Pancreas (tissue), 10 donors: Measurements from ENCODE around the gene TMEM245. TPM values are rescaled to one million over a fixed set of nuclear protein-coding genes. Genes with fewer than 3 reads are reported as not detected.

ENCODE experiments used
- ATAC-seq, 4 donors: fragments of 200-7000 bp; cut with Tn5 transposase; one replicate each; pipeline versions ENCODE4 v1.8.0 to v1.9.1; 2020; ENCODE audit warnings: mild to moderate bottlenecking in 4 of 4, moderate library complexity in 4 of 4
- DNase-seq, 6 donors: peaks; one replicate each; pipeline ENCODE4 v3.0.0-alpha.2; 2020
- FAIRE-seq: peaks from 2 replicates; lab custom pipeline; 2012; peaks lifted over from hg19 to GRCh38; lab: Jason Lieb, UNC
- H3K27ac ChIP-seq, 4 donors: fragments of 200-600 bp; sonication (generic); 1 replicate in 3 of 4; 2 replicates in 1 of 4; pipeline versions ENCODE4 v1.5.0 to v1.8.0; 2020
- H3K27me3 ChIP-seq, 4 donors: fragments of 200-600 bp; one replicate each; pipeline ENCODE4 v1.8.0; 2021
- H3K36me3 ChIP-seq, 3 donors: fragments of 200-600 bp; sonication (generic) in 1 of 3; one replicate each; pipeline versions ENCODE4 v1.5.0 to v1.8.0; 2020 to 2021
- H3K4me1 ChIP-seq, 3 donors: fragments of 200-600 bp; one replicate each; pipeline ENCODE4 v1.8.0; 2021
- H3K4me3 ChIP-seq, 4 donors: fragments of 200-600 bp; sonication (generic) in 2 of 4; one replicate each; pipeline versions ENCODE4 v1.5.0 to v1.8.0; 2020 to 2021
- H3K9me3 ChIP-seq, 4 donors: fragments of 200-600 bp; one replicate each; pipeline ENCODE4 v1.8.0; 2021
- WGBS, 2 donors: extraction: QIAGEN DNeasy Blood & Tissue Kit; methylation state at CpG; one replicate each; pipeline ENCODE4 v1.1.7; 2013; 5-methylcytosine and 5-hydroxymethylcytosine counted together
- intact Hi-C, 3 donors: fragments of 100-400 bp; cut with DNase I; formaldehyde crosslinking; loops; one replicate each; pipeline versions ENCODE4 v1.11.1 to v1.14.2; 2022
- polyA plus RNA-seq, 2 donors: library from polyadenylated mRNA; stranded (reverse); fragments of 200-250 nt; gene quantifications; one replicate each; pipeline ENCODE4 v1.2.3, GENCODE V29; 2013
- total RNA-seq, 6 donors: library from RNA; stranded (reverse); fragmentation: NEBNext Ultra II Directional in 4 of 6; extraction: Animal tissue kit (Norgen Biotek cat#: 25700) in 4 of 6; gene quantifications; one replicate each; pipeline versions ENCODE4 v1.2.1 to v1.2.4, GENCODE V29; 2021 to 2023
- TF ChIP-seq, protein P1 (sequence below), 4 donors: fragments of 200-600 bp; sonication (generic) in 3 of 4; IDR thresholded peaks; one replicate each; pipeline versions ENCODE4 v1.5.0 to v1.8.0; 2021; ENCODE audit warnings: antibody characterized with exemption in 4 of 4
- donor health status: healthy with polysubstance abuse.
- donor health status: DM: no; HTN: no; CAD: no; lungs with moderate emphysema.
- donor health status: DM: no; HTN: no; CAD: no.
- donor health status: control.
- donor health status: control.
- donor health status: Bipolar disorder and iron deficiency.
- donor health status: DM: yes; HTN: yes; CAD: no.
- donor health status: DM: no; HTN: no; CAD: no.
- donor health status: DM: no; HTN: no; CAD: no.
- donor health status: DM: yes; HTN: yes; CAD: no.

Gene TMEM245
- total and polyA plus RNA-seq, 8 donors, result 4.9 to 34.1 (median 22.4) TPM

DNA sequence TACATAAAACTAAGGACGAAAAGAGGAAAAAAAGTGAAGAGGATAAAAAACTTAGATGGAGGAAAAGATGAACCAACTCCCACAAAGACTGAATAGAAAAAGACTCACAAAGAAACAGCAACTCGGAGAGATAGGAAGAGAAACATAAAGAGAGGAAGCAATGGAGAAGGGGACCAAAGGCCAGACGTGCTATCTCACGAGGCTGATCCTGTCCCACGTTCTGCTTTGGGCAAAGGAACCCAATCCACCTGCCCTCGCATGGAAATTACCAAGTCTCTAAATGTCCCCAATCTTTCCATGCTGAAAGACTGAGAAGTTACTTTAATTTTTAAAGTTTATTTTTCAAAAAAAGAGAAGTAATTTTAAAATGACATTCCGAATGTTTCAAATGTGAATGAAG lies 36.6 kb downstream of the TMEM245 start:
- H3K36me3 ChIP-seq, result peaks cover 0 to 34% (median 0%) of the 10 kb centered on the region in 3 donors
- ATAC-seq, result no peak

DNA sequence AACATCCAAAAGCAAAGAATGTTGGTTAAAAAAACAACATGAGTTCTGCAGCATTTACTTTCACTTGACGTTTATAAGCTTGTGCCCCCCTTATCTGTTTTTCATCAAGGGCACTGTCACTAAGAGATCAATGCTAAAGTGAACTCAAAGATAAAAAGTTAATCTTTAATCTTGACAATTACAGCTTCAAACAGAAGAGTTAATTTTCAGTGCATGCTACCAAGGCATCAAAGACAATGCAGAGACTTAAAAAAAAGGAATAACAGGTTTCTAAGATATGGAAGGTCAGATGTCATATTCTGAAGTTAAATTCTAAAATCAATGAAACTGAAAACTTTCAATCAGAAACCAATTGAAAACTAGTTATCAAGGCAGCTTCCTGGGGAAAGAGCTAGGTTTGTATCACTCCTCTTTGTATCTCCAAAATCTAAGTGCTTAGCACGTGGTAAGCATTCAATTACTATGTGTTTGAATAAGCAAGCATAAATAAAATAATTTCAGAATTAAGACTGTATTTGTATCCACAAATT lies 37.6 kb downstream of the TMEM245 start:
- Histone ChIP-seq H3K36me3 (peaks cover 0 to 24% (median 0%) of the 10 kb centered on the region in 3 donors), H3K9me3 (no peaks in the 10 kb centered on the region), H3K27me3 (no peaks in the 10 kb centered on the region), H3K27ac (no peak overlapping the region), H3K4me3 (no peak overlapping the region), H3K4me1 (peaks cover 0 to 5% (median 0%) of the 10 kb centered on the region in 3 donors)
- no peak for FAIRE-seq
- WGBS, 2 donors, result 16 to 20% methylated on average over 2 of the region's 2 CpGs
- intact Hi-C loops, result no loop called here
- no peak for DNase-seq
- TF ChIP-seq, protein P1, sequence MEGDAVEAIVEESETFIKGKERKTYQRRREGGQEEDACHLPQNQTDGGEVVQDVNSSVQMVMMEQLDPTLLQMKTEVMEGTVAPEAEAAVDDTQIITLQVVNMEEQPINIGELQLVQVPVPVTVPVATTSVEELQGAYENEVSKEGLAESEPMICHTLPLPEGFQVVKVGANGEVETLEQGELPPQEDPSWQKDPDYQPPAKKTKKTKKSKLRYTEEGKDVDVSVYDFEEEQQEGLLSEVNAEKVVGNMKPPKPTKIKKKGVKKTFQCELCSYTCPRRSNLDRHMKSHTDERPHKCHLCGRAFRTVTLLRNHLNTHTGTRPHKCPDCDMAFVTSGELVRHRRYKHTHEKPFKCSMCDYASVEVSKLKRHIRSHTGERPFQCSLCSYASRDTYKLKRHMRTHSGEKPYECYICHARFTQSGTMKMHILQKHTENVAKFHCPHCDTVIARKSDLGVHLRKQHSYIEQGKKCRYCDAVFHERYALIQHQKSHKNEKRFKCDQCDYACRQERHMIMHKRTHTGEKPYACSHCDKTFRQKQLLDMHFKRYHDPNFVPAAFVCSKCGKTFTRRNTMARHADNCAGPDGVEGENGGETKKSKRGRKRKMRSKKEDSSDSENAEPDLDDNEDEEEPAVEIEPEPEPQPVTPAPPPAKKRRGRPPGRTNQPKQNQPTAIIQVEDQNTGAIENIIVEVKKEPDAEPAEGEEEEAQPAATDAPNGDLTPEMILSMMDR (IDR thresholded peaks at IDR 0.05), result no peak
- ATAC-seq, result no peak

More for the DNA sequence above, 36.6 kb downstream of the TMEM245 start:
- Histone ChIP-seq H3K9me3 (no peaks in the 10 kb centered on the region), H3K27ac (no peak overlapping the region), H3K27me3 (no peaks in the 10 kb centered on the region), H3K4me3 (no peak overlapping the region), H3K4me1 (peaks cover 0 to 5% (median 0%) of the 10 kb centered on the region in 3 donors)
- FAIRE-seq (no peak), DNase-seq (no peak)
- intact Hi-C loops, result no loop called here
- 85 to 92% methylated on average over 7 of the region's 7 CpGs for WGBS, 2 donors
- TF ChIP-seq, protein P1 (IDR thresholded peaks at IDR 0.05), result no peak

- FAIRE-seq (no peak), DNase-seq (no peak), ATAC-seq (no peak)
- Histone ChIP-seq H3K27ac (no peak overlapping the region), H3K4me3 (no peak overlapping the region), H3K9me3 (no peaks in the 10 kb centered on the region), H3K27me3 (no peaks in the 10 kb centered on the region), H3K4me1 (peaks cover 0 to 8% (median 0%) of the 10 kb centered on the region in 3 donors), H3K36me3 (peaks cover 0 to 36% (median 4%) of the 10 kb centered on the region in 3 donors)
- WGBS, 2 donors, result 76 to 85% methylated on average over 7 of the region's 7 CpGs
- intact Hi-C loops, result no loop called here
- TF ChIP-seq, protein P1 (IDR thresholded peaks at IDR 0.05), result no peak
Measured at GRCh38 chr9:109074236-109074889, 45.4 kb downstream of the TMEM245 start.

GRCh38 chr9:109072821-109073435 lies 46.8 kb downstream of the TMEM245 start:
- no peak for FAIRE-seq
- 48 to 51% methylated on average over 2 of the region's 2 CpGs for WGBS, 2 donors
- peaks cover 0 to 8% (median 0%) of the 10 kb centered on the region in 3 donors for H3K4me1 ChIP-seq
- H3K9me3 ChIP-seq, result no peaks in the 10 kb centered on the region
- intact Hi-C loops, result no loop called here
- H3K36me3 ChIP-seq, result peaks cover 0 to 30% (median 4%) of the 10 kb centered on the region in 3 donors
- TF ChIP-seq, protein P1 (IDR thresholded peaks at IDR 0.05), result no peak
- no peak for DNase-seq
- no peak overlapping the region for H3K27ac ChIP-seq
- ATAC-seq, result no peak
- H3K27me3 ChIP-seq, result no peaks in the 10 kb centered on the region
- no peak overlapping the region for H3K4me3 ChIP-seq
